Measurements from ENCODE around the gene DSTN. TPM values are rescaled to one million over a fixed set of nuclear protein-coding genes. Genes with fewer than 3 reads are reported as not detected.
A peak's percentile ranks its signal among the peaks of the same experiment; 100 is the strongest.

DSTN gene
- total RNA-seq, 1 donor from 2014 or later = 193 TPM

GRCh38 chr20:17538517-17539170 is 31.2 kb upstream of the DSTN start:
- H3K27ac Mint-ChIP-seq = peak overlapping the region; percentile 89
- H3K36me3 Mint-ChIP-seq = no peaks in the 10 kb centered on the region
- H3K27me3 Mint-ChIP-seq = no peaks in the 10 kb centered on the region
- peaks cover 18% of the 10 kb centered on the region for H3K4me1 Mint-ChIP-seq (ENCODE audit: unreplicated experiment)
- DNase-seq (ENCODE audit: extremely low spot score, unreplicated experiment) = no peak
- no peak for TF ChIP-seq CTCF (conservative IDR thresholded peaks at IDR 0.05)
- H3K9me3 Mint-ChIP-seq = no peaks in the 10 kb centered on the region
- peak overlapping the region; percentile 47 for H3K4me3 Mint-ChIP-seq

GRCh38 chr20:17541596-17541995 is 28.3 kb upstream of the DSTN start:
- Mint-ChIP-seq H3K27ac (no peak overlapping the region), H3K27me3 (no peaks in the 10 kb centered on the region), H3K9me3 (no peaks in the 10 kb centered on the region), H3K36me3 (no peaks in the 10 kb centered on the region), H3K4me3 (no peak overlapping the region), H3K4me1 (ENCODE audit: unreplicated experiment) (peaks cover 35% of the 10 kb centered on the region)
- no peak for DNase-seq (ENCODE audit: extremely low spot score, unreplicated experiment)
- no peak for TF ChIP-seq CTCF (conservative IDR thresholded peaks at IDR 0.05)

GRCh38 chr20:17541996-17542395 is 27.9 kb upstream of the DSTN start:
- H3K4me1 Mint-ChIP-seq (ENCODE audit: unreplicated experiment) = peaks cover 31% of the 10 kb centered on the region

GRCh38 chr20:17542481-17542880 is 27.4 kb upstream of the DSTN start:
- Mint-ChIP-seq H3K36me3 (no peaks in the 10 kb centered on the region), H3K4me1 (ENCODE audit: unreplicated experiment) (peaks cover 28% of the 10 kb centered on the region), H3K27me3 (no peaks in the 10 kb centered on the region), H3K27ac (no peak overlapping the region), H3K4me3 (no peak overlapping the region), H3K9me3 (no peaks in the 10 kb centered on the region)
- no peak for DNase-seq (ENCODE audit: extremely low spot score, unreplicated experiment)
- no peak for TF ChIP-seq CTCF (conservative IDR thresholded peaks at IDR 0.05)

More at GRCh38 chr20:17541996-17542395, 27.9 kb upstream of the DSTN start:
- Mint-ChIP-seq H3K36me3 (no peaks in the 10 kb centered on the region), H3K27ac (no peak overlapping the region), H3K4me3 (no peak overlapping the region), H3K27me3 (no peaks in the 10 kb centered on the region), H3K9me3 (no peaks in the 10 kb centered on the region)
- no peak for DNase-seq (ENCODE audit: extremely low spot score, unreplicated experiment)
- TF ChIP-seq CTCF (conservative IDR thresholded peaks at IDR 0.05) = no peak

GRCh38 chr20:17542993-17543412 is 26.9 kb upstream of the DSTN start:
- no peak for DNase-seq (ENCODE audit: extremely low spot score, unreplicated experiment)
- Mint-ChIP-seq H3K4me3 (peak overlapping the region; percentile 2), H3K4me1 (ENCODE audit: unreplicated experiment) (peaks cover 28% of the 10 kb centered on the region), H3K9me3 (no peaks in the 10 kb centered on the region), H3K36me3 (no peaks in the 10 kb centered on the region), H3K27me3 (no peaks in the 10 kb centered on the region), H3K27ac (peak overlapping the region; percentile 48)
- no peak for TF ChIP-seq CTCF (conservative IDR thresholded peaks at IDR 0.05)

Measured in type B pancreatic cell (in vitro differentiated cells).